HG02642 (cell line): Measurements from ENCODE around the gene C3orf80.
A peak's percentile ranks its signal among the peaks of the same experiment; 100 is the strongest.
"Not testable (repeated sequence)": the region's sequence is repeated elsewhere in the genome, so short reads cannot be mapped to it uniquely, and the experiment has no call there.

Experiments
- ATAC-seq: cut with Tn5 transposase; IDR thresholded peaks from one replicate; pipeline ENCODE4 v1.9.1; 2021; ENCODE audit warnings: mild to moderate bottlenecking; ENCODE audit not compliant: unreplicated experiment, poor library complexity

The C3orf80 gene

GRCh38 chr3:160225176-160226025 is at the start of gene C3orf80:
TSS of gene C3orf80 (plus strand) at chr3:160225422. CDS start at chr3:160225636, 214 bp downstream.
- peak; percentile 85 for ATAC-seq

DNA sequence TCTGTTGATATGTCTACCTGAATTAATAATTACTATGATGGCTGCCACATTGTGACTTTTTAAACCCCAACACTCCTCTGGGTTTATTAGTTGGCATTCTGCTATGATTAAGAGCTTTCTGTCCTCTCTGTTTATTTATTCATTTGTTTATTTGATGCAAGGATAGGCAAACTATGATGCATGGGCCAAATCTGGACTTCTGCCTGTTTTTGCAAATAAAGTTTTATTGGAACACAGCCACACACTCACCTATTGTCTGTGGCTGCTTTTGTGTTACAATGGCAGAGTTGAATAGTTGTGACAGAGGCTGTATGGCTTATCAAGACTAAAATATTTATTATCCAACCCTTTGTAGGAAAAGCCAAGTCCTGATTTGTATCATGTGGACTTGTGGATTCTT is 48.3 kb upstream of the C3orf80 start:
- ATAC-seq = no peak

DNA sequence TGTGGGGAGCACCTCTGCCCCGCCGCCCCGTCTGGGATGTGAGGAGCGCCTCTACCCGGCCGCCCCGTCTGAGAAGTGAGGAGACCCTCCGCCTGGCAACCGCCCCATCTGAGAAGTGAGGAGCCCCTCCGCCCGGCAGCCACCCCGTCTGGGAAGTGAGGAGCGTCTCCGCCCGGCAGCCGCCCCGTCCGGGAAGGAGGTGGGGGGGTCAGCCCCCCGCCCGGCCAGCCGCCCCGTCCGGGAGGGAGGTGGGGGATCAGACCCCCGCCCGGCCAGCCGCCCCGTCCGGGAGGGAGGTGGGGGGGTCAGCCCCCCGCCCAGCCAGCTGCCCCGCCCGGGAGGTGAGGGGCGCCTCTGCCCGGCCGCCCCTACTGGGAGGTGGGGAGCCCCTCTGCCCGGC is 46.6 kb upstream of the C3orf80 start:
- ATAC-seq = not testable (repeated sequence)

DNA sequence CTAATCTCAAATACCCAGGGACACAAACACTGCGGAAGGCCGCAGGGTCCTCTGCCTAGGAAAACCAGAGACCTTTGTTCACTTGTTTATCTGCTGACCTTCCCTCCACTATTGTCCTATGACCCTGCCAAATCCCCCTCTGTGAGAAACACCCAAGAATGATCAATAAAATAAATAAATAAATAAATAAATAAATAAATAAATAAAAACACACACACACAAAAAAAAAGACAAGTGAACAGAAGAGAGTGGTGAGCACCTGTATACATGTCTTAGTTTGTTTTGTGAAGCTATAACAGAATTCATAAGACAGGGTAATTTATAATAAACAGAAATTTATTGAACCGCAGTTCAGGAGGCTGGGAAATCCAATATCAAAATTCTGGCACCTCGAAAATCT is 45.8 kb upstream of the C3orf80 start:
- ATAC-seq = not testable (repeated sequence)

GRCh38 chr3:160179906-160180305 is 45.3 kb upstream of the C3orf80 start:
- ATAC-seq = no peak

- ATAC-seq = no peak
Measured at GRCh38 chr3:160180581-160181216, 44.5 kb upstream of the C3orf80 start.

DNA sequence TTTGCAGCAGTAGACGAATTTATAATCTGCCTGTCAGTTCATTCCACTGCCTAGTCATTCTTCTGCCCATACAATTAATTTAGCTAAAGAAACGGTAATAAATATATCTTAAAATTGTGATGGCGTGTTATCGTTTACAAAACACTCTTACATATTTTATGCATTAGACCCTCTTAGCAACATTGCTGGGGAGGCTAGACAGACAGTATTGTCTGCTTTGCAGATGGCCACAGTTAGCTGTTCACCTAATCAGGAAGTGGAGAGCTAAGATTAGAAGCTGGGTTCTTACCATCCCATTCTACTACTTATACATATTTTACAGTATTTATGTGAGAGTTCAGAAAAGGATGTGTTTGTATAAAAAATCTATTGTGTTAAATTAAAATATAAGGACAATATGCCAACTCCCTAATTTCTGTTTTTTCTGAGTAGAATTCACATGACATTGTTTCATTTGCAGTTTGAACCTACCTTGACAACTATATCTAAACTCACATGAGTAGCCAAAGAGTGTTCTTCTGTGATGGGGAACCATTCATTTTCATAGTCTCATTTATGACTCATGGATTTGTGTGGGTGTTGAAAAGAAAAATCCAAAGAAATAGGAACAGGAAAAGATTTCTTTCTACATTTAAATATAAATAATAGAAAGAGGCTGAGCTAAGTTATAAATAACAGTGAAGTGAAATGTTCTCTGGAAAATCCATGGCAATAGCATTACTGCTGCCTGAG is 41.7 kb upstream of the C3orf80 start:
- no peak for ATAC-seq

DNA sequence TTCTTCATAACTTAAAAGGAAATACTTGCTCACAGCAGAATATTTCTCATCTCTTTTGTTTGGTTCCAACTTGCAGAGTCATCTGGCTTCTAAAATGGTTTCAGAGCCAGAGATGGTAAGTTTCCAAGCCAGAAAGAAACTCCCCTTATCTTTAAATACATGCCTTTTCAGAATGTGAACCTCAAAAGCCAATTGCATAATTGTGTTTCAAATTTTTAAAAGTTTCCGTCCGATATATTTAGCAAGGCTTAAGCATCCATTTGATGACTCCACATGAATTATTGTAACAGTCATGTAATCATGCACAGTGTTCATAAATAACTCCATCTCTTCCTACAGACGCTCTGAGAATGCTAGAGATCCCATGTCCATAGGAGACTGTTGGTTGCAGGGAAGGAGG is 40.6 kb upstream of the C3orf80 start:
- ATAC-seq = no peak

DNA sequence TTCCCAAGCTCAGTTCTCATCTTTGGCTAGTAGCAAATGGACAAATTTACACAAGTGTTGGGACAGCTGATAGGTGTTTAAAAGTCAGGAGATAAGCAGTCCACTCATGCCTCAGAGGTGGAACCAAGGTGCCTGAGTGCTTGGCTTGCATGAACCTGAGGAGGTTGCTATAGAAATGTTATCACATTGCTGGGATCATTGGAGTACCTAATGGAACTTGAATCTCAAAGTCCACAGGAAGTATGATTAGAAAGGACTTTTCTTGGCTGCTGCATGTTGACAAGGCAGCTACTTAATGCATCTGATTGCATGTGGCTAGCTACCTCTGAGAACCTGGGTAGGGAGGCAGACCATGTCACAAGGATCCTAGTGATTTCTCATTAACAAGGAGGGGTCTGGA is 39.5 kb upstream of the C3orf80 start:
- no peak for ATAC-seq

- ATAC-seq = no peak
Measured at GRCh38 chr3:160187288-160187687, 37.9 kb upstream of the C3orf80 start.

DNA sequence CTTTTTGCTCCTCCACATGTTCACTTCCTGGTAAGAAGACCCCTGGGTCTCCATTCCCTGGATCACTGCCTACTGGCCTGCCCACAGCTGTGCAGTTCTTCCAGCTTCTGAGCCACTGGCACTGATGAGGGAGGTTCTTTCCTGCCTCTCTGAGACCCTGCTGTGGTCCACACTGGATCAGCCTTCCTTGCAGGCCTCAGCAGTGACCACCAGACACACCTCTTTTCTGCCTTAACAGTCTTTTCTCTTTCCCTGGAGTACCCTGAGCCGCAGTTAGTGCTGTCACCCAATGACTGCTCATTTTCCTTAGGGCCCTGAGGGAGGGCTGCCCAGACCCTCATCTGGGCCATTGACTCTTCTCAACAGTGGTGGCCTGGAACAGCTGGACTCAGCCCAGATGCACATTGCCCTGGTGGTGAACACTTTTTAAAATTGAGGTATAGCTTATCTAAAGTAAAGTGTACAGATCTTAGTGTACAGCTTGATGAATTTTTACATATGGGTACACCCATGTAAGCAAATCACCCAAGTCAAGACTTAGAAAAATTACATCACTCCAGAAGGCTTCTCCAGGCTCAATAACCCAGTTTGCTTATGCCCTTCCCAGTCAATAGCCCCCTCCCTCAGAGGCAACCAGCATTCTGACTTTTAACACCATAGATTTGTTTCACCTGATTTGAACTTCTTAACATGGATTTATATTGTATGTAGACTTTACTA is 32.8 kb upstream of the C3orf80 start:
- ATAC-seq = no peak

DNA sequence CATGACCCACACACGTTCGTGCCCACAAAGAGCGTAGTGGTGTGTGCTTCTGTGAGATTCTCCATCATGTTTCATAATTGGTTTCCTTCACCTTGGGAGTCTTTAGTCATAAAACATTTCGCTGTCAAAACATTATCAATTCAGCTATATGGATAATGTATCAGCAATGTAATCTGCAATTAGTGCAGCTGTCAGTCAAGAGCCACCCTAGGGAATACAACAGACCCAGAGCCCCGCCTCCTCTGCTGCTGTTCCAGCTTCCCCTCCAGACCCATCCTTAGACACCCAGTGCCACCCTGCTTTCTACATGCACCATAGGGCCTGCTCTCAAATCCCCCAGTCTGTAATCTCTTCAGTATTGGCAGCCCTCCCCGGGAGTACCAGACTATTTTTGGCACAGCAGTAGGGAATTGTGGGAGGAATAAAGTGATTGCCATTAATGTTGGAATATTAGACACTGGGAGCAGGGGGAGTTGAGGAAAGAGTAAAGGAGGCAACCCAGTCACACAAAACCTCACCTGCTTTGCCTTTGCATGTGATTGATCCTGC is 31.5 kb upstream of the C3orf80 start:
- ATAC-seq = no peak

DNA sequence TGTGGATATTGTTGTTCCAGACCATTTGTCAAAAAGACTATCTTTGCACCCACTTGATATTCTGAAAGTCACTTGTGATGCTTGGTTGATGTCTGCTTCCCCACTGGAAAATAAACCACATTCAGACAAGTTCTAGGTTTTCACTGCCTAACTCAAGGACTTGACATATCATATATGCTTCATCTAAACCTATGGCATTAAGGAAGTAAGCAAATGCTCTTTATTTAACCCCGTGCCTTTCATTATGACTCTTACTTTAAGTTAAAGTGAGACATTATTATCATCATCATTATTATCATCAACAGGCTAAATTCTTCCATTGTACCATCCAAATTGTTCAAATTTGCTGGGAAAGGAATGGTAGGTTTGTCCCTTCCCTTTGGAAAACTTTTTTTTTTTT is 30.8 kb upstream of the C3orf80 start:
- ATAC-seq = no peak

- ATAC-seq = no peak
Measured at GRCh38 chr3:160195106-160195505, 30.1 kb upstream of the C3orf80 start.

- no peak for ATAC-seq
Measured at GRCh38 chr3:160196511-160197104, 28.6 kb upstream of the C3orf80 start.

DNA sequence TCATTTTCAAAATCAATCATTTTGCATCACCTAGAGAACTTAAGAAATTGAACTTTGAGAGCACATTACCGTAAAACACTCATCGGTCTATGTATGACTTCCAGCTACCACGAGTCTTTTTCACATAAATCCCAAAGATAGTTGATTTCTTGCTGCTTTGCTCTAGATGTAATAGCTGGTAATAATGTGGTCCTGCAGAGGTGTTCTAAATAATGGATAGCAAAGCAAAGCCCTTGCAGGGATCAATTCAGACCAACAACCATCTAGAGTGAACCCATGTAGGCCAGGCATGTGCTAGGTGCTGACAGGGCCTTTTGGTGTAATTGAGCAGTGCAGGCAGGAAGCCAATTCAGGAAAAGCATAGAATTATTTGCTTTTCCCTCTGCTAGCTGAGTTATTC is 26.1 kb upstream of the C3orf80 start:
- ATAC-seq = no peak

DNA sequence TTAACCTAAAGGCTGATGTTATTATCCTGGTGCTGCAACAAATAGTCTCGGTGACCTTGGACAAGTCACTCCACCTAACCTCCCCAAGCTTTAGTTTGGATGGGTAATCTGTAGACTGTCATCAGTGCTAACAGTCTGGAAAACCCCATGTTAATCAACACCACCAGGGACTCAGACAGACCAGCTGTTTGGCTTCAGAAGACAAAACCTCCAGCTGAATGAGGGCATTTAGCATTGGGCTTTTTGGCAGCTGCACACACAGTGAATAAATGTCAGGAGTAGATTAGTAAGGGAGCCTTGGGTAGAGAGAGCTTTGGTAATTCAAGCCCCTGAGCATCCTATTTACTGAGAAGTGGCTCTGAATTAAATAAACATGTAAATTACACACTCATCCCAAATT is 24.9 kb upstream of the C3orf80 start:
- ATAC-seq = peak; percentile 69

DNA sequence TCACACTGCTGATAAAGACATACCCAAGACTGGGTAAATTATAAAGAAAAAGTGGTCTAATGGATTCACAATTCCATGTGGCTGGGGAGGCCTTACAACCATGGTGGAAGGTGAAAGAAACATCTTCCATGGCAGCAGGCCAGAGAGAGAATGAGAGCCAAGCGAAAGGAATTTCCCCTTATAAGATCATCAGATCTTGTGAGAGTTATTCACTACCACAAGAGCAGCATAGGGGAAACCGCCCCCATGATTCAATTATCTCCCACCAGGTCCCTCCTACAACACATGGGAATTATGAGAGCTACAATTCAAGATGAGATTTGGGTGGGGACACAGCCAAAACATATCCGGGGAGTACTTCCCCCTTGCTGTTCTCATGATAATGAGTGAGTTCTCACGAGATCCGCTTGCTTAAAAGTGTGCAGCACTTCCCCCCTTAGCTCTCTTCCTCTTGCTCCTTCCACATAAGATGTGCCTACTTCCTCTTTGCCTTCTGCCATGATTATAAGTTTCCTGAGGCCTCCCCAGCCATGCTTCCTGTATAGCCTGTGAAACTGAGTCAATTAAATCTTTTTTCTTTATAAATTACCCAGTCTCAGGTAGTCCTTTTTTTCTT is 20.7 kb upstream of the C3orf80 start:
- not testable (repeated sequence) for ATAC-seq

- no peak for ATAC-seq
Measured at GRCh38 chr3:160205606-160206005, 19.6 kb upstream of the C3orf80 start.
